Activated T-helper 17 cell treated with anti-CD3 and anti-CD28 coated beads, Interleukin-2, amount 50 U/mL, for 72 hours (primary cell): ENCODE data around the gene KLF14. TPM values are rescaled to one million over a fixed set of nuclear protein-coding genes. Genes with fewer than 3 reads are reported as not detected.
"Not testable (repeated sequence)": the region's sequence is repeated elsewhere in the genome, so short reads cannot be mapped to it uniquely, and the experiment has no call there.

Experiments used
- ATAC-seq: fragments of 150-1000 bp; cut with Tn5 transposase; replicated peaks from 2 replicates; pipeline ENCODE4 v1.10.0; 2021; ENCODE audit warnings: mild to moderate bottlenecking, moderate library complexity
- H3K27ac Mint-ChIP-seq: one replicate; pipeline ENCODE4 v1.8.0; 2022; ENCODE audit warnings: mixed read lengths
- H3K27me3 Mint-ChIP-seq: one replicate; pipeline ENCODE4 v1.8.0; 2022; ENCODE audit warnings: mixed read lengths
- H3K36me3 Mint-ChIP-seq: one replicate; pipeline ENCODE4 v1.8.0; 2022; ENCODE audit warnings: low read depth, mild to moderate bottlenecking, mixed read lengths
- H3K4me1 Mint-ChIP-seq: one replicate; pipeline ENCODE4 v1.8.0; 2022; ENCODE audit warnings: mixed read lengths
- H3K4me3 Mint-ChIP-seq: one replicate; pipeline ENCODE4 v1.8.0; 2022; ENCODE audit warnings: mild to moderate bottlenecking, mixed read lengths
- H3K9me3 Mint-ChIP-seq: one replicate; pipeline ENCODE4 v1.8.0; 2022; ENCODE audit warnings: mixed read lengths
- total RNA-seq, 2 donors: library from RNA; stranded (reverse); gene quantifications; one replicate each; pipeline ENCODE4 v1.2.3, GENCODE V29; 2022

KLF14 gene
- total RNA-seq, 2 donors from 2014 or later, result not detected

GRCh38 chr7:130692396-130692795 is 41.6 kb downstream of the KLF14 start:
- not testable (repeated sequence) for H3K27me3 Mint-ChIP-seq, H3K4me1 Mint-ChIP-seq, H3K9me3 Mint-ChIP-seq, H3K4me3 Mint-ChIP-seq, H3K36me3 Mint-ChIP-seq, ATAC-seq, H3K27ac Mint-ChIP-seq

GRCh38 chr7:130689683-130690082 is 44.3 kb downstream of the KLF14 start:
- Mint-ChIP-seq H3K27ac (no peak overlapping the region), H3K36me3 (no peaks in the 10 kb centered on the region), H3K4me1 (no peaks in the 10 kb centered on the region), H3K9me3 (peaks cover 5% of the 10 kb centered on the region), H3K4me3 (no peak overlapping the region), H3K27me3 (no peaks in the 10 kb centered on the region)
- ATAC-seq, result no peak

- Mint-ChIP-seq H3K4me3 (no peak overlapping the region), H3K4me1 (no peaks in the 10 kb centered on the region), H3K27ac (no peak overlapping the region), H3K9me3 (no peaks in the 10 kb centered on the region), H3K36me3 (no peaks in the 10 kb centered on the region), H3K27me3 (peaks cover 7% of the 10 kb centered on the region)
- no peak for ATAC-seq
Measured at GRCh38 chr7:130683026-130683425, 51.0 kb downstream of the KLF14 start.

Other genes with a start within 250 kb of the KLF14 start
- 1 to 10 TPM in 1 of 2 donors, under 1 TPM in 1; 0.99 to 1.5 TPM for gene MEST, start 242.1 kb downstream of the KLF14 start, total RNA-seq
- 10 to 100 TPM; 27.3 to 31.2 TPM for gene COPG2, start 65.5 kb downstream of the KLF14 start, total RNA-seq
- not detected for gene TSGA13, start 47.7 kb downstream of the KLF14 start, total RNA-seq